GM15510 (cell line): ENCODE measurements around the gene CFAP410.

Source experiments
- POLR2A ChIP-seq: IDR thresholded peaks from 3 replicates; pipeline ENCODE4 v1.6.1; 2011; ENCODE audit warnings: borderline replicate concordance; ENCODE audit not compliant: insufficient read length; ENCODE audit errors: extremely low read depth

Gene CFAP410

GRCh38 chr21:44330698-44331097 is 8.5 kb downstream of the CFAP410 start:
- TF ChIP-seq POLR2A = no peak

- peak; percentile 6 for TF ChIP-seq POLR2A
Measured at GRCh38 chr21:44329971-44330681, 9.1 kb downstream of the CFAP410 start.

- peak; percentile 21 for TF ChIP-seq POLR2A
Measured at GRCh38 chr21:44329086-44329889, 9.9 kb downstream of the CFAP410 start.

- no peak for TF ChIP-seq POLR2A
Measured at GRCh38 chr21:44328242-44328895, 10.8 kb downstream of the CFAP410 start.

GRCh38 chr21:44327603-44327974 is 11.6 kb downstream of the CFAP410 start:
- TF ChIP-seq POLR2A = no peak

- no peak for TF ChIP-seq POLR2A
Measured at GRCh38 chr21:44326716-44327602, 12.2 kb downstream of the CFAP410 start.

GRCh38 chr21:44326272-44326647 is 12.9 kb downstream of the CFAP410 start:
- no peak for TF ChIP-seq POLR2A

GRCh38 chr21:44325386-44326271 is 13.6 kb downstream of the CFAP410 start:
- TF ChIP-seq POLR2A = no peak

- TF ChIP-seq POLR2A = no peak
Measured at GRCh38 chr21:44324854-44325107, 14.4 kb downstream of the CFAP410 start.

- no peak for TF ChIP-seq POLR2A
Measured at GRCh38 chr21:44324106-44324853, 14.9 kb downstream of the CFAP410 start.

- no peak for TF ChIP-seq POLR2A
Measured at GRCh38 chr21:44323591-44323990, 15.6 kb downstream of the CFAP410 start.

- no peak for TF ChIP-seq POLR2A
Measured at GRCh38 chr21:44322621-44323325, 16.4 kb downstream of the CFAP410 start.
